ENCODE measurements around the gene ADAP1. TPM values are rescaled to one million over a fixed set of nuclear protein-coding genes. Genes with fewer than 3 reads are reported as not detected.

The ADAP1 gene
- total RNA-seq, 1 experiment from 2014 or later = 16.4 TPM

- ChIA-PET CTCF (no interaction called here), POLR2A (ENCODE audit: low non-redundant PET) (no interaction called here)
- H3K4me1 ChIP-seq (ENCODE audit: insufficient read depth, low read length, poor library complexity, severe bottlenecking) = peaks cover 12% of the 10 kb centered on the region
- intact Hi-C loops (cut with micrococcal nuclease; ENCODE audit: unreplicated experiment) = no loop called here
- H3K27ac ChIP-seq (ENCODE audit: low read depth, low read length, poor library complexity, severe bottlenecking) = no peak overlapping the region
- DNase-seq (ENCODE audit: low spot score) = no peak
- BruUV-seq (replicated peaks) = no TSS peak
- peaks cover 14% of the 10 kb centered on the region for H3K36me3 ChIP-seq (ENCODE audit: insufficient read depth, low read length, poor library complexity, severe bottlenecking)
- no peaks in the 10 kb centered on the region for H3K9me3 ChIP-seq (ENCODE audit: low read depth, low read length, poor library complexity, severe bottlenecking)
- no peak overlapping the region for H3K4me3 ChIP-seq (ENCODE audit: low read depth, low read length, poor library complexity, severe bottlenecking)
- TF ChIP-seq EZH2 (IDR thresholded peaks at IDR 0.05; ENCODE audit: borderline replicate concordance, low read depth, low read length, poor library complexity, severe bottlenecking) (no peak), CTCF (conservative IDR thresholded peaks at IDR 0.05; ENCODE audit: low read depth, low read length) (no peak)
- H3K27me3 ChIP-seq (replicated peaks; ENCODE audit: insufficient read depth, low read depth, low read length, poor library complexity) = no peaks in the 10 kb centered on the region
Measured at GRCh38 chr7:976901-977325, 22.4 kb upstream of the ADAP1 start.

GRCh38 chr7:975702-976473 lies 21.4 kb upstream of the ADAP1 start:
- ChIA-PET POLR2A (ENCODE audit: low non-redundant PET) (no interaction called here), CTCF (no interaction called here)
- intact Hi-C loops (cut with micrococcal nuclease; ENCODE audit: unreplicated experiment) = no loop called here
- Histone ChIP-seq H3K27ac (ENCODE audit: low read depth, low read length, poor library complexity, severe bottlenecking) (no peak overlapping the region), H3K4me3 (ENCODE audit: low read depth, low read length, poor library complexity, severe bottlenecking) (peak overlapping the region; percentile 100), H3K27me3 (replicated peaks; ENCODE audit: insufficient read depth, low read depth, low read length, poor library complexity) (no peaks in the 10 kb centered on the region), H3K36me3 (ENCODE audit: insufficient read depth, low read length, poor library complexity, severe bottlenecking) (peaks cover 21% of the 10 kb centered on the region), H3K4me1 (ENCODE audit: insufficient read depth, low read length, poor library complexity, severe bottlenecking) (peaks cover 12% of the 10 kb centered on the region), H3K9me3 (ENCODE audit: low read depth, low read length, poor library complexity, severe bottlenecking) (no peaks in the 10 kb centered on the region)
- no peak for DNase-seq (ENCODE audit: low spot score)
- BruUV-seq (replicated peaks) = no TSS peak
- TF ChIP-seq EZH2 (IDR thresholded peaks at IDR 0.05; ENCODE audit: borderline replicate concordance, low read depth, low read length, poor library complexity, severe bottlenecking) = no peak
- TF ChIP-seq CTCF (conservative IDR thresholded peaks at IDR 0.05; ENCODE audit: low read depth, low read length) = no peak

- H3K27me3 ChIP-seq (replicated peaks; ENCODE audit: insufficient read depth, low read depth, low read length, poor library complexity) = no peaks in the 10 kb centered on the region
- no peak for TF ChIP-seq CTCF (conservative IDR thresholded peaks at IDR 0.05; ENCODE audit: low read depth, low read length)
- no peak for TF ChIP-seq EZH2 (IDR thresholded peaks at IDR 0.05; ENCODE audit: borderline replicate concordance, low read depth, low read length, poor library complexity, severe bottlenecking)
- BruUV-seq (replicated peaks) = no TSS peak
- intact Hi-C loops (cut with micrococcal nuclease; ENCODE audit: unreplicated experiment) = no loop called here
- ChIA-PET CTCF (no interaction called here), POLR2A (ENCODE audit: low non-redundant PET) (interaction anchor here (0.7 kb wide), 2 partner anchors 12 to 84 kb away, joined by 3 to 4 read pairs; no protein-coding TSS in a partner anchor)
- no peaks in the 10 kb centered on the region for H3K9me3 ChIP-seq (ENCODE audit: low read depth, low read length, poor library complexity, severe bottlenecking)
- H3K4me1 ChIP-seq (ENCODE audit: insufficient read depth, low read length, poor library complexity, severe bottlenecking) = peaks cover 12% of the 10 kb centered on the region
- H3K27ac ChIP-seq (ENCODE audit: low read depth, low read length, poor library complexity, severe bottlenecking) = peak within 1 kb of the TSS; percentile 98
- peak within 1 kb of the TSS; percentile 100 for H3K4me3 ChIP-seq (ENCODE audit: low read depth, low read length, poor library complexity, severe bottlenecking)
- peak; percentile 93 for DNase-seq (ENCODE audit: low spot score)
- peaks cover 25% of the 10 kb centered on the region for H3K36me3 ChIP-seq (ENCODE audit: insufficient read depth, low read length, poor library complexity, severe bottlenecking)
Measured at GRCh38 chr7:974820-975681, 20.6 kb upstream of the ADAP1 start, which contains the start of gene COX19. Gene COX19, minus strand, starts transcription at chr7:975549. Its CDS starts 40 bp downstream, at chr7:975509.

Measured in A673 (cell line).